SK-N-SH (cell line): ENCODE results near the gene ATP2A3. TPM values are rescaled to one million over a fixed set of nuclear protein-coding genes. Genes with fewer than 3 reads are reported as not detected.

Experiments used
- CTCF ChIA-PET: fragments of 300-600, 350-600 bp; formaldehyde crosslinking; extraction: SDS; loops from one replicate; lab custom pipeline; 2021; lab: Yijun Ruan, JAX
- POLR2A ChIA-PET: fragments of 350-600 bp; sonication (Branson Sonifier 250); formaldehyde crosslinking; extraction: SDS; loops from one replicate; lab custom pipeline; 2020; ENCODE audit warnings: antibody characterized with exemption, inconsistent platforms; lab: Yijun Ruan, JAX
- DNase-seq: peaks from one replicate; pipeline ENCODE4 v3.0.0; 2012
- H2AFZ ChIP-seq: fragments of 200-600 bp; sonication (generic); 2 replicates; pipeline ENCODE4 v1.8.1; 2016; ENCODE audit warnings: antibody characterized with exemption, mild to moderate bottlenecking, low read depth
- H3F3A ChIP-seq: fragments of 200-600 bp; sonication (generic); replicated peaks from 2 replicates; pipeline ENCODE3; 2016; ENCODE audit warnings: antibody characterized with exemption, mild to moderate bottlenecking; ENCODE audit not compliant: insufficient read depth
- H3K27ac ChIP-seq, 2 experiments: fragments of 200-500 bp in 1 of 2; fragments of 200-600 bp in 1 of 2; sonication (Bioruptor generic) in 1 of 2; sonication (generic), shearing (Covaris generic) in 1 of 2; 2 replicates each; pipeline versions ENCODE4 v1.5.1 to v1.6.1; 2014 to 2016; ENCODE audit warnings: low read depth in 2 of 2, inconsistent platforms in 1 of 2, low read length in 1 of 2, mild to moderate bottlenecking in 1 of 2, mixed read lengths in 1 of 2
- H3K27me3 ChIP-seq: fragments of 200-600 bp; sonication (generic), shearing (Covaris generic); 2 replicates; pipeline ENCODE4 v1.6.1; 2016; ENCODE audit warnings: mixed run types; ENCODE audit not compliant: insufficient read depth
- H3K36me3 ChIP-seq, 2 experiments: fragments of 200-500 bp in 1 of 2; fragments of 200-600 bp in 1 of 2; sonication (Bioruptor generic) in 1 of 2; sonication (generic) in 1 of 2; replicated peaks in 1 of 2; 2 replicates each; pipeline versions ENCODE3 to v1.5.1; 2014 to 2016; ENCODE audit warnings: low read length in 1 of 2, mild to moderate bottlenecking in 1 of 2; ENCODE audit not compliant: insufficient read depth in 2 of 2, control insufficient read depth in 1 of 2
- H3K4me1 ChIP-seq, 2 experiments: fragments of 200-500 bp in 1 of 2; fragments of 200-600 bp in 1 of 2; sonication (Bioruptor generic) in 1 of 2; sonication (generic), shearing (Covaris generic) in 1 of 2; 2 replicates each; pipeline versions ENCODE4 v1.5.1 to v1.6.1; 2014 to 2016; ENCODE audit warnings: low read depth in 1 of 2, low read length in 1 of 2, mixed run types in 1 of 2; ENCODE audit not compliant: insufficient read depth in 2 of 2, control insufficient read depth in 1 of 2
- H3K4me2 ChIP-seq: fragments of 200-600 bp; sonication (generic), shearing (Covaris generic); 2 replicates; pipeline ENCODE4 v1.6.1; 2017; ENCODE audit warnings: mixed run types
- H3K4me3 ChIP-seq, 2 experiments: fragments of 200-500 bp in 1 of 2; fragments of 200-600 bp in 1 of 2; sonication (Bioruptor generic) in 1 of 2; sonication (generic), shearing (Covaris generic) in 1 of 2; 2 replicates each; pipeline versions ENCODE4 v1.5.1 to v1.8.1; 2014 to 2016; ENCODE audit warnings: low read depth in 2 of 2, inconsistent platforms in 1 of 2, low read length in 1 of 2, mild to moderate bottlenecking in 1 of 2, mixed read lengths in 1 of 2, moderate library complexity in 1 of 2
- H3K79me2 ChIP-seq: fragments of 200-600 bp; sonication (generic); 2 replicates; pipeline ENCODE4 v1.8.1; 2017; ENCODE audit warnings: mild to moderate bottlenecking; ENCODE audit not compliant: insufficient read depth
- H3K9ac ChIP-seq: fragments of 200-600 bp; sonication (generic); 2 replicates; pipeline ENCODE4 v1.6.1; 2017; ENCODE audit warnings: mixed run types
- H3K9me2 ChIP-seq: fragments of 200-600 bp; sonication (generic); 2 replicates; pipeline ENCODE4 v1.6.1; 2017; ENCODE audit warnings: mixed run types
- H3K9me3 ChIP-seq: fragments of 200-600 bp; sonication (generic); 2 replicates; pipeline ENCODE4 v1.6.1; 2017; ENCODE audit warnings: mixed run types, mild to moderate bottlenecking, moderate library complexity
- H4K20me1 ChIP-seq: fragments of 200-600 bp; sonication (generic); 2 replicates; pipeline ENCODE4 v1.6.1; 2017; ENCODE audit warnings: mild to moderate bottlenecking, mixed run types; ENCODE audit not compliant: insufficient read depth
- CHD2 ChIP-seq: fragments of 150-350 bp; IDR thresholded peaks from 2 replicates; pipeline ENCODE4 v1.6.1; 2018; ENCODE audit warnings: low read length; ENCODE audit not compliant: partially characterized antibody
- EP300 ChIP-seq, 2 experiments: IDR thresholded peaks; 2 replicates each; pipeline versions ENCODE4 v1.4.0 to v1.6.1; 2012; ENCODE audit warnings: borderline replicate concordance in 1 of 2, low read depth in 1 of 2, low read length in 1 of 2
- FOSL2 ChIP-seq: IDR thresholded peaks from 2 replicates; pipeline ENCODE4 v1.4.0; 2012; ENCODE audit warnings: low read depth, mild to moderate bottlenecking, moderate library complexity, borderline replicate concordance
- FOXJ3 ChIP-seq: sonication (generic); formaldehyde crosslinking; IDR thresholded peaks from 2 replicates; pipeline ENCODE4 v1.5.1; 2020; ENCODE audit warnings: mild to moderate bottlenecking, missing genetic modification reagents
- MEF2A ChIP-seq: IDR thresholded peaks from 2 replicates; pipeline ENCODE4 v1.4.0; 2012; ENCODE audit warnings: low read depth, borderline replicate concordance
- NFIC ChIP-seq: IDR thresholded peaks from 2 replicates; pipeline ENCODE4 v1.4.0; 2012; ENCODE audit warnings: borderline replicate concordance
- PBX3 ChIP-seq: IDR thresholded peaks from 2 replicates; pipeline ENCODE4; 2012
- RCOR1 ChIP-seq: fragments of 150-350 bp; IDR thresholded peaks from 2 replicates; pipeline ENCODE4 v1.6.1; 2017; ENCODE audit warnings: antibody characterized with exemption, low read length
- REST ChIP-seq: IDR thresholded peaks from 2 replicates; pipeline ENCODE4 v1.6.1; 2012; ENCODE audit warnings: mild to moderate bottlenecking, low read depth, low read length, moderate library complexity
- TCF12 ChIP-seq: IDR thresholded peaks from 2 replicates; pipeline ENCODE4 v1.4.0; 2012
- YY1 ChIP-seq: IDR thresholded peaks from 2 replicates; pipeline ENCODE4 v1.4.0; 2012; ENCODE audit warnings: low read depth, mild to moderate bottlenecking
- ZBTB33 ChIP-seq: IDR thresholded peaks from 2 replicates; pipeline ENCODE4 v1.4.0; 2012; ENCODE audit warnings: low read depth, borderline replicate concordance
- WGBS: methylation state at CpG from one replicate; pipeline ENCODE4 v1.1.6; 2017; ENCODE audit warnings: low lambda C conversion rate; 5-methylcytosine and 5-hydroxymethylcytosine counted together
- polyA plus RNA-seq, 3 experiments: library from polyadenylated mRNA; depleted of rRNA; stranded (reverse); fragments of >200 nt; gene quantifications; 2 replicates each; pipeline ENCODE4 v1.2.3, GENCODE V29; 2012
- TF ChIP-seq, protein P1 (sequence below): IDR thresholded peaks from 2 replicates; pipeline ENCODE4 v1.4.0; 2012; ENCODE audit warnings: low read depth
- TF ChIP-seq, protein P2 (sequence below): IDR thresholded peaks from 2 replicates; pipeline ENCODE4 v1.4.0; 2012; ENCODE audit warnings: low read depth, borderline replicate concordance

The ATP2A3 gene
- polyA plus RNA-seq, 1 of the 3 experiments (the other 2 are of a cell fraction) = 2.1 TPM

DNA sequence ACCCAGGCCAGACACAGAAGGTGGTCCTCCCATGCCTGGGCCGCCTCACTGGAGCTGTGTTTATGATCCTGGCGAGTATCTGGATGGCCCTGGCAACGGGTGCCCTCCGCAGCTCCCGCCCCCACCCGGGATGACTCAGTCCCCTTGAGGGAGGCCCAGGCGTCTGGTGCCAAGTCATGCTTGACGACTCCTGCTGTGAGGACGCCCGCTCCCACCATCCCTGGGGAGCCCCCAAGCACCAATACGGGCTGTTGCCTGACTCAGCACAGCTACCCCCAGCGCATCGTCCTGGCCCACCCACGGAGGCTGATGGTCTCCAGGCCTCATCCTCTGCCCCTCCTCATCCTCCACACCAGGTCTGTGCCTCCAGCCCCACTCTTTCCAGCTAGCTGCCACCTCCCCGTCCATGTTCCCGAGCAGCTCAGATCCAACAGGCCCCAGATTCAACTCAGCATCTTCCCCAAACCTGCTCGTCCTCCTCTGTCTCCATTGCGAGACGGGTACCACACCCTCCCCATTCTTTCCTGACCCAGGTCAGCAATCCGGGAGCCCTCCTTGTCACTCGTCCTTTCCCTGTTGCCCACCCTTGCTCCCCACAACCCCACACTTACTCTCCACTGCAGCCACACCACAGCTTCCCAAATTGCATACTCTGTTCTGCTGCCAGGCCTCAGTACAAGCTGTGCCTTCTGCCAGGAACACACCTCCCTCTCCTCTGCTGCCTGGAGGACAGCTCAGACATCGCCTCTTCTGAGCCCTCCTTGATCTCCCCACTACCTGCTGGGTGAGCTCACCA lies 74.0 kb downstream of the ATP2A3 start:
- no peak for TF ChIP-seq MEF2A
- TF ChIP-seq, protein P1, sequence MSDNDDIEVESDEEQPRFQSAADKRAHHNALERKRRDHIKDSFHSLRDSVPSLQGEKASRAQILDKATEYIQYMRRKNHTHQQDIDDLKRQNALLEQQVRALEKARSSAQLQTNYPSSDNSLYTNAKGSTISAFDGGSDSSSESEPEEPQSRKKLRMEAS = peak; percentile 82
- TF ChIP-seq, protein P2, sequence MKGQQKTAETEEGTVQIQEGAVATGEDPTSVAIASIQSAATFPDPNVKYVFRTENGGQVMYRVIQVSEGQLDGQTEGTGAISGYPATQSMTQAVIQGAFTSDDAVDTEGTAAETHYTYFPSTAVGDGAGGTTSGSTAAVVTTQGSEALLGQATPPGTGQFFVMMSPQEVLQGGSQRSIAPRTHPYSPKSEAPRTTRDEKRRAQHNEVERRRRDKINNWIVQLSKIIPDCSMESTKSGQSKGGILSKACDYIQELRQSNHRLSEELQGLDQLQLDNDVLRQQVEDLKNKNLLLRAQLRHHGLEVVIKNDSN = no peak
- peak in 1 of 2 experiments; percentile 57; a peak in 1 of 4 replicates for TF ChIP-seq EP300 (IDR thresholded peaks at IDR 0.05; ENCODE audit: borderline replicate concordance in 1 of 2, low read depth in 1 of 2, low read length in 1 of 2)
- no peak for TF ChIP-seq FOXJ3 (CRISPR knock-in tag)
- peak; percentile 44; the same call in 1 of the 2 replicates for TF ChIP-seq PBX3
- TF ChIP-seq NFIC = peak; percentile 94
- peak; percentile 96 for TF ChIP-seq FOSL2
- no peak for TF ChIP-seq RCOR1
- peak; percentile 20 for TF ChIP-seq CHD2
- TF ChIP-seq TCF12 = peak; percentile 76
- TF ChIP-seq ZBTB33 = no peak
- TF ChIP-seq REST = no peak
- TF ChIP-seq YY1 = no peak
- 45% methylated on average over 14 of the region's 22 CpGs for WGBS
- peak overlapping the region; percentile 80 for H3K9ac ChIP-seq
- DNase-seq = peak; percentile 83
- H3K27me3 ChIP-seq = no peaks in the 10 kb centered on the region
- H3K4me2 ChIP-seq = peak overlapping the region; percentile 96
- peaks cover 19% of the 10 kb centered on the region for H3F3A ChIP-seq
- peak overlapping the region; percentile 60 to 93; a peak in 3 of 4 replicates for H3K27ac ChIP-seq
- no peaks in the 10 kb centered on the region for H3K9me3 ChIP-seq
- CTCF ChIA-PET = interaction anchor here (1.5 to 2.7 kb wide), 5 partner anchors 11 to 153 kb away, joined by 5 to 14 read pairs (median 9); partner anchors contain the start of gene NCBP3
- H3K4me1 ChIP-seq = peaks cover 9 to 39% of the 10 kb centered on the region in 2 experiments; a peak in 3 of 4 replicates
- no peak overlapping the region; a peak in 1 of 4 replicates for H3K4me3 ChIP-seq
- H3K36me3 ChIP-seq = no peaks in the 10 kb centered on the region
- POLR2A ChIA-PET = interaction anchor here (2.4 kb wide), 1 partner anchor 11 kb away, joined by 9 read pairs; no protein-coding TSS in a partner anchor
- H4K20me1 ChIP-seq = 0 out of 2 replicates have a peak, but pooled peaks cover 4% of the 10 kb centered on the region
- 0 out of 2 replicates have a peak overlapping the region, but pooled peaks have one; percentile 17 for H2AFZ ChIP-seq
- H3K79me2 ChIP-seq = peaks cover 18% of the 10 kb centered on the region; the same call in 1 of the 2 replicates
- no peaks in the 10 kb centered on the region for H3K9me2 ChIP-seq
